GM13977 (cell line): ENCODE results near the gene FAM170B.

ENCODE experiments used
- DNase-seq: peaks from one replicate; pipeline ENCODE4 v3.0.0; 2012; ENCODE audit warnings: low spot score
- in situ Hi-C: fragments of 300-500 bp; cut with MboI; formaldehyde crosslinking; loops from one replicate; pipeline ENCODE4 v1.12.0; 2022; ENCODE audit warnings: low sequenced_read_pairs, low pct_unique_long_range_greater_than_20kb, mixed read lengths, inconsistent platforms; ENCODE audit not compliant: unreplicated experiment
- TF ChIP-seq, protein P1 (sequence below): IDR thresholded peaks from 2 replicates; pipeline ENCODE4 v1.5.1; 2012; ENCODE audit warnings: mild to moderate bottlenecking, control low read depth; ENCODE audit not compliant: insufficient read depth; ENCODE audit errors: extremely low read depth, missing control alignments

FAM170B gene

DNA sequence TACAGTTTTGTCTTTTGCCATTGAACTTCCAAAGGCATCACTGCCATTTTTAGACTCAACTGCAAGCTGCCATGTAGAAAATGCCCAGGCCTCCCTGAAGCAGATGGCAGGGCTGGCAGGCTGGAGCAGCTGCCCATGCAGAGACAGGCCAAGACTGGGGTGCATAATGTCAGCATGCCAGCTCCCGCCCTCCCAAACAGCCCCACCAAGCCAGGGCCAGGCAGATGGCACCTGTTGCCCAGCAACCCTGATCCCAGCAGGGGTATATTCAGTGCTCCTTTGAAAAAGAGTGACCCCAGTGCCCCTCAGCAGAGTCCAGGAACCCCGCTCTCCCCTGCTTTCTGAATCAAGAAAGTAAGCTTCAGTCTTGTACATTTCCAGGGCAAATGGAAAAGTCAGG is 51.1 kb downstream of the FAM170B start:
- in situ Hi-C loops = no loop called here
- DNase-seq = no peak
- TF ChIP-seq, protein P1, sequence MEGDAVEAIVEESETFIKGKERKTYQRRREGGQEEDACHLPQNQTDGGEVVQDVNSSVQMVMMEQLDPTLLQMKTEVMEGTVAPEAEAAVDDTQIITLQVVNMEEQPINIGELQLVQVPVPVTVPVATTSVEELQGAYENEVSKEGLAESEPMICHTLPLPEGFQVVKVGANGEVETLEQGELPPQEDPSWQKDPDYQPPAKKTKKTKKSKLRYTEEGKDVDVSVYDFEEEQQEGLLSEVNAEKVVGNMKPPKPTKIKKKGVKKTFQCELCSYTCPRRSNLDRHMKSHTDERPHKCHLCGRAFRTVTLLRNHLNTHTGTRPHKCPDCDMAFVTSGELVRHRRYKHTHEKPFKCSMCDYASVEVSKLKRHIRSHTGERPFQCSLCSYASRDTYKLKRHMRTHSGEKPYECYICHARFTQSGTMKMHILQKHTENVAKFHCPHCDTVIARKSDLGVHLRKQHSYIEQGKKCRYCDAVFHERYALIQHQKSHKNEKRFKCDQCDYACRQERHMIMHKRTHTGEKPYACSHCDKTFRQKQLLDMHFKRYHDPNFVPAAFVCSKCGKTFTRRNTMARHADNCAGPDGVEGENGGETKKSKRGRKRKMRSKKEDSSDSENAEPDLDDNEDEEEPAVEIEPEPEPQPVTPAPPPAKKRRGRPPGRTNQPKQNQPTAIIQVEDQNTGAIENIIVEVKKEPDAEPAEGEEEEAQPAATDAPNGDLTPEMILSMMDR = no peak

DNA sequence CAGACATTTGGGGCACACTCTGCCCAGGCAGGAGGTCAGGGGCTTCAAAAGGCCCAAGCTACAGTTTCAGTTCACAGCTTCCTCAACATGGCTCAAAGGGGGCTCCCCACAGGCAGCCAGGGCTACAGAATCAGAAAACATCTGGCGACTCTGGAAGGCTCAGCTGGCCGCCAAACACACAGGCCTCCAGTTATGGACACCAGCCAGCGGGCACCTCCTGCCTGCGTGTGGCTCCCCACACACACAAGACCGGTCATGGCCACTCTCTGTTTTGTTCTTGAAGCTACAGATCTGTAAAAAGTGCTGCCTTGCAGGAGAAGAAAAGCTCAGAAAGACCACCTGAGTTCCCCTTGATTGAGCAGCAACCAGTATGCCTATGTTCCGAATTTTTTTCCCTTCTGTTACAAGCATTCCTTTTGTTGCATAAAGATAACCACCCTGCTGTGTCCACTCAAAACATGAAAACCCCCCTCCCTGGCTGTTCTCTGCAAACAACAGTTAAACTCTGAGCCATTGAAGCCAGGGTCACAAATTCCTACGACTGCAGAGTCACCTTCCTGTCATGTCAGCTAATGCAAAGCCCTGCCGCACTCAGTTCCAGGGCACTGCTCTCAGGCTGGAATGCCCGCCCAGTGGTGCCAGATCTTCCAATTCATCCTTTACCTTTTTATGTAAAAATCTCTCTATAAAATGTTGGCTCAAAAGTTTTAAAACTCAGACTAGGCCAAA is 52.1 kb downstream of the FAM170B start:
- no peak for DNase-seq
- TF ChIP-seq, protein P1 = no peak
- in situ Hi-C loops = no loop called here
